ENCODE results near the gene FAM221A.

- no peak for TF ChIP-seq EP300 (IDR thresholded peaks at IDR 0.05)
- no peak for TF ChIP-seq CTCF (IDR thresholded peaks at IDR 0.05)
- TF ChIP-seq POLR2A (IDR thresholded peaks at IDR 0.05): no peak
- no peak for TF ChIP-seq POLR2AphosphoS5 (IDR thresholded peaks at IDR 0.05)
These were observed 34.2 kb upstream of the FAM221A start for GRCh38 chr7:23645822-23646221.
